ENCODE measurements around the gene ADCY2. TPM values are rescaled to one million over a fixed set of nuclear protein-coding genes. Genes with fewer than 3 reads are reported as not detected.

ADCY2 gene
- total and polyA plus RNA-seq, 11 donors = 0.04 to 0.96 (median 0.32) TPM

DNA sequence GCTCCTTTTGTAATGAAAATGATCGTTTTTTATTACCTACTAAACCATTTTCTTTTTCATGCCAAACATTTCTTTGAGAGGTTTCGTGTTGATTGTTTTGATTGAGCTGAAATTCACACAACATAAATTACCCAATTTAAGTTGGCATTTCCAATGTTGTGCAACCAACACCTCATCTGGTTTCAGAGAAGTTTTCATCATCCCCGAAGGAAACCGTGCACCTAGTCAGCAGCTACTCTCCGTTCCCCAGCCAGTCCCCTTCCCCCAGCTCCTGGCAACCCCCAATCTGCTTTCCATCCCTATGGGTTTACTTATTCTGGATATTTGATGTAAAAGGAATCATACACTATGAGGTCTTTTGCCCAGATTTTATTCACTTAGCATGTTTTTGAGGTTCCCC is 123.6 kb downstream of the ADCY2 start:
- no peak overlapping the region for H3K4me3 ChIP-seq
- H3K27me3 ChIP-seq = no peaks in the 10 kb centered on the region
- no peaks in the 10 kb centered on the region for H3K9me3 ChIP-seq
- no peak overlapping the region for H3K27ac ChIP-seq
- TF ChIP-seq CTCF (IDR thresholded peaks at IDR 0.05) (no peak), POLR2A (IDR thresholded peaks at IDR 0.05) (no peak)
- intact Hi-C loops (cut with DNase I) = no loop called here
- no peaks in the 10 kb centered on the region for H3K36me3 ChIP-seq
- DNase-seq (no peak), ATAC-seq (no peak)
- 59 to 62% (median 60%) methylated on average over 5 of the region's 5 CpGs for WGBS, 4 donors
- no peaks in the 10 kb centered on the region for H3K4me1 ChIP-seq

GRCh38 chr5:7529880-7530279 is 133.9 kb downstream of the ADCY2 start:
- no peak for ATAC-seq

GRCh38 chr5:7533941-7534340 is 138.0 kb downstream of the ADCY2 start:
- TF ChIP-seq CTCF (IDR thresholded peaks at IDR 0.05) = no peak
- no peak for TF ChIP-seq POLR2A (IDR thresholded peaks at IDR 0.05)
- 56 to 76% (median 68%) methylated on average over 1 of the region's 1 CpG for WGBS, 4 donors
- H3K9me3 ChIP-seq = no peaks in the 10 kb centered on the region
- H3K4me1 ChIP-seq = no peaks in the 10 kb centered on the region
- DNase-seq (no peak), ATAC-seq (no peak)
- intact Hi-C loops (cut with DNase I) = no loop called here
- H3K27me3 ChIP-seq = no peaks in the 10 kb centered on the region
- H3K27ac ChIP-seq = no peak overlapping the region
- H3K4me3 ChIP-seq = no peak overlapping the region
- H3K36me3 ChIP-seq = no peaks in the 10 kb centered on the region

More at GRCh38 chr5:7529880-7530279, 133.9 kb downstream of the ADCY2 start:
- no peak overlapping the region for H3K27ac ChIP-seq
- no peaks in the 10 kb centered on the region for H3K9me3 ChIP-seq
- no peak for TF ChIP-seq POLR2A (IDR thresholded peaks at IDR 0.05)
- no peak for TF ChIP-seq CTCF (IDR thresholded peaks at IDR 0.05)
- no peaks in the 10 kb centered on the region for H3K27me3 ChIP-seq
- no peak for DNase-seq
- H3K4me3 ChIP-seq = no peak overlapping the region
- no peaks in the 10 kb centered on the region for H3K36me3 ChIP-seq
- intact Hi-C loops (cut with DNase I) = no loop called here
- no peaks in the 10 kb centered on the region for H3K4me1 ChIP-seq

DNA sequence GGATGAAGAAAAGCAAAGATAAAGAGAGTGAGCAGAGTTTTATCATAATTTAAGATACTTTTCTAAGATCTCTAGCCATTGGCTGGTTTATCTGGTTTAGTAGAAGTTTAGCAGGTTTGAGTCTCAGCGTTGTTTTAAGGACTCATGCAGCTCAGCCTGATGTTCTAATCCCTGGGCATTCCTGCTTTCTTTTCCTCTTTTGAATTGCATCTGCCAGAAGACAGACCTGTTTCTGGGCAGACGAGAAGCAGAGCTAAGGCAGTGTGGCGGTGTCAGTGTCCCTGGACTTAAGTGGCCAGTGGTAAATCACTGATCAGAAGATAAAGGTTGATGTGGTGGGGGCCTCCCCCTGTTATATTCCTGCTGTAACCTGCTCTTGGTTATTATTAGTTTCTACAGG is 138.6 kb downstream of the ADCY2 start:
- Histone ChIP-seq H3K4me3 (no peak overlapping the region), H3K27me3 (no peaks in the 10 kb centered on the region), H3K27ac (no peak overlapping the region), H3K4me1 (no peaks in the 10 kb centered on the region), H3K36me3 (no peaks in the 10 kb centered on the region), H3K9me3 (no peaks in the 10 kb centered on the region)
- intact Hi-C loops (cut with DNase I) = no loop called here
- ATAC-seq (no peak), DNase-seq (no peak)
- TF ChIP-seq CTCF (IDR thresholded peaks at IDR 0.05) (no peak), POLR2A (IDR thresholded peaks at IDR 0.05) (no peak)
- WGBS, 4 donors = 32 to 63% (median 37%) methylated on average over 3 of the region's 3 CpGs

All from heart left ventricle (tissue), 16 donors.